Measurements from ENCODE around the gene PLXNA4.

PLXNA4 gene

DNA sequence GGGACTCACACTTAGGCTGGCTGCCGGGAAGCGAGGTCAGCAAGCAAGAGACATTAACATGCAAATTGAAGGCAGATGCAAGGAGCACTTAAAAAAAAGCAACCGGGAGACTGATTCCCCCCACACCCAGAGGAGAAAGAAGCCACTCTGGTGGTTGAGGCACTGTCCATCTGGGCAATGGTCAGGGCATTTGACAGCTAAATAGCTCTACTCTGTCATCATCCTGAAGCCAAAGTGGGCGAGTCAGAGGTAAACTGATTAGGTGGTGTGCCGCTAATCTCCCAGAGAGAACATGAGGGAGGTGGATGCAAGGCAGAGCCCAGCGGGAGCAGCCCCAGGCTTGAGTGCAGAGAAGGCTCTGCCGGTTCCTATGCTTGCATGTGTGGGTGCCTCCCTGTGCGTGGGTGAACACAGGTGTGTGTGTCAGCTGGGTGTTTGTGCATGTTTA is 100.6 kb downstream of the PLXNA4 start:
- H3K4me3 ChIP-seq (ENCODE audit: low read depth, low read length): peak overlapping the region; percentile 51
- H3K27me3 ChIP-seq: no peaks in the 10 kb centered on the region
- H3K9me3 ChIP-seq: no peaks in the 10 kb centered on the region
- H3K4me1 ChIP-seq: peaks cover 48% of the 10 kb centered on the region
- no peak for TF ChIP-seq CTCF (IDR thresholded peaks at IDR 0.05; ENCODE audit: low read depth, low read length)
- peak; percentile 83 for DNase-seq
- peaks cover 2% of the 10 kb centered on the region; the same call in 1 of the 2 replicates for H3K36me3 ChIP-seq

GRCh38 chr7:132475037-132475668 is 101.1 kb downstream of the PLXNA4 start:
- DNase-seq: peak; percentile 28
- Histone ChIP-seq H3K27me3 (no peaks in the 10 kb centered on the region), H3K36me3 (peaks cover 2% of the 10 kb centered on the region; the same call in 1 of the 2 replicates), H3K4me1 (peaks cover 48% of the 10 kb centered on the region), H3K4me3 (ENCODE audit: low read depth, low read length) (peak overlapping the region; percentile 51), H3K9me3 (no peaks in the 10 kb centered on the region)
- no peak for TF ChIP-seq CTCF (IDR thresholded peaks at IDR 0.05; ENCODE audit: low read depth, low read length)

DNA sequence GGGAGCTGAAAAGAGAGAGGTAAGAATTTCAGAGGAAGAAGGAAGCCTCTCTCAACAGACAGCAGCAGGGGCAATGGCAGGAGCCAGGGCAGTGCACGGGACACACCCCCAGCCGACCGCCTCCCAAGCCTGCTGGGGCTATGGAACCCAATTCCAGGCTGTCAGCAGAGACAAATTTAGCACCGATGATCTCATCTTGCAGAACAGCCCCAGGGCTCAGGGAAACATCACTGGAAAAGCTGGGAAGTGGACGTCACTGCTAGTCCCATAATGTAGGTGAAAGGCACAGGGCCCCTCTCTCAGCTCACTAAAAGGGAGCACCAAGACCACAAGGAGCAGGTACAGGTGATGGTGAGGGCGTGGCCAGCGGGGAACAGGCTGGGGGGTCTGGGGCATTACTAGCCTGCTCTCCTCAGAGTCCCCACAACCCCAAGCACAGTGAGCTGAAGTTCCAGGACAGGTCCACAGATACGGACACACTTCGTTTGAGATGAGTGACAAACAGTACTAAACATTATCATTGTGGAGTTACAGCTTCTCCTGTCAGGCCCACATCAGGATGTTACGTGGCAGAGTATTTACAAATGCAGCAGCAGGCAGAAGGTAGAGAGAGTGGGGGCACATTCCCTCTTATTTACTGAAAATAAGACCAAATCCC is 103.7 kb downstream of the PLXNA4 start:
- 0 out of 2 replicates have a peak, but pooled peaks cover 2% of the 10 kb centered on the region for H3K36me3 ChIP-seq
- DNase-seq: peak; percentile 91
- TF ChIP-seq CTCF (IDR thresholded peaks at IDR 0.05; ENCODE audit: low read depth, low read length): no peak
- no peaks in the 10 kb centered on the region for H3K27me3 ChIP-seq
- H3K9me3 ChIP-seq: no peaks in the 10 kb centered on the region
- H3K4me1 ChIP-seq: peaks cover 50% of the 10 kb centered on the region
- H3K4me3 ChIP-seq (ENCODE audit: low read depth, low read length): no peak overlapping the region

DNA sequence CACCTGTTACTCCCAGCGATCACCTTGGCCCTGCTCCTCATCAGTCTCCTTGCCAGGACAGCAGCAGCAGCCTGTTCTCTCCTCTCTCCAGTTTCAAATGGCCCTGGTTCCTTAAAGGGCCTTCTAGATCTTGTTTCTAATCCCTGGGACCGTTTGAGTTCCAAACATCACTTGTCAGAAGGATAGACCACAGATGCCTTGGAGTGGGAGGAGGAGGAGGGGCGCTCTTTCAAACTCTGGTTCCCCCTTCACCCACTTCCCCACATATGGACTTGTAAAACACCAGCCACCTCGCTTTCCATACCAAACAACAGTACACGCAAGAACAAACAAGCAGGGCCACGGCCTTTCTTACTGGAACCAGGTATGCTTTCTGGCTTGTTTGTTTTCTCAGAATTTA is 104.8 kb downstream of the PLXNA4 start:
- Histone ChIP-seq H3K4me3 (ENCODE audit: low read depth, low read length) (no peak overlapping the region), H3K27me3 (no peaks in the 10 kb centered on the region), H3K9me3 (no peaks in the 10 kb centered on the region), H3K36me3 (0 out of 2 replicates have a peak, but pooled peaks cover 2% of the 10 kb centered on the region), H3K4me1 (peaks cover 43% of the 10 kb centered on the region)
- DNase-seq: no peak
- no peak for TF ChIP-seq CTCF (IDR thresholded peaks at IDR 0.05; ENCODE audit: low read depth, low read length)

GRCh38 chr7:132469681-132470080 is 106.6 kb downstream of the PLXNA4 start:
- H3K36me3 ChIP-seq: 0 out of 2 replicates have a peak, but pooled peaks cover 2% of the 10 kb centered on the region
- H3K27me3 ChIP-seq: no peaks in the 10 kb centered on the region
- H3K9me3 ChIP-seq: no peaks in the 10 kb centered on the region
- DNase-seq: no peak
- TF ChIP-seq CTCF (IDR thresholded peaks at IDR 0.05; ENCODE audit: low read depth, low read length): no peak
- no peak overlapping the region for H3K4me3 ChIP-seq (ENCODE audit: low read depth, low read length)
- H3K4me1 ChIP-seq: peaks cover 24% of the 10 kb centered on the region

- no peak for TF ChIP-seq CTCF (IDR thresholded peaks at IDR 0.05; ENCODE audit: low read depth, low read length)
- Histone ChIP-seq H3K4me1 (peaks cover 24% of the 10 kb centered on the region), H3K36me3 (0 out of 2 replicates have a peak, but pooled peaks cover 2% of the 10 kb centered on the region), H3K4me3 (ENCODE audit: low read depth, low read length) (no peak overlapping the region), H3K27me3 (no peaks in the 10 kb centered on the region), H3K9me3 (no peaks in the 10 kb centered on the region)
- DNase-seq: no peak
These were observed 107.0 kb downstream of the PLXNA4 start for GRCh38 chr7:132469264-132469663.
